HCT116 (cell line): Measurements from ENCODE around the gene DOCK2.

Experiments used
- ATF3 ChIP-seq: IDR thresholded peaks from 2 replicates; pipeline ENCODE4 v1.6.1; 2012
- EZH2phosphoT487 ChIP-seq: fragments of 200-600 bp; IDR thresholded peaks from 2 replicates; pipeline ENCODE4 v1.6.1; 2018; ENCODE audit warnings: antibody characterized with exemption, borderline replicate concordance
- FOSL1 ChIP-seq: IDR thresholded peaks from 2 replicates; pipeline ENCODE4 v1.6.1; 2012; ENCODE audit warnings: low read depth
- POLR2AphosphoS5 ChIP-seq: IDR thresholded peaks from 2 replicates; pipeline ENCODE4 v1.6.1; 2011; ENCODE audit warnings: mild to moderate bottlenecking, low read depth, low read length, moderate library complexity
- RAD21 ChIP-seq: IDR thresholded peaks from 2 replicates; pipeline ENCODE4 v1.6.1; 2012; ENCODE audit warnings: low read depth, mild to moderate bottlenecking
- TF ChIP-seq, protein P1 (sequence below), 3 experiments: fragments of 200-600 bp in 1 of 3; sonication (generic) in 1 of 3; IDR thresholded peaks in 2 of 3; conservative IDR thresholded peaks in 1 of 3; 2 replicates each; pipeline ENCODE4 v1.5.1; 2012 to 2017; ENCODE audit warnings: low read depth in 2 of 3, low read length in 2 of 3, antibody characterized with exemption in 1 of 3, borderline replicate concordance in 1 of 3, control low read depth in 1 of 3, mild to moderate bottlenecking in 1 of 3, mixed read lengths in 1 of 3, mixed run types in 1 of 3, moderate library complexity in 1 of 3; ENCODE audit not compliant: insufficient read depth in 1 of 3

DNA sequence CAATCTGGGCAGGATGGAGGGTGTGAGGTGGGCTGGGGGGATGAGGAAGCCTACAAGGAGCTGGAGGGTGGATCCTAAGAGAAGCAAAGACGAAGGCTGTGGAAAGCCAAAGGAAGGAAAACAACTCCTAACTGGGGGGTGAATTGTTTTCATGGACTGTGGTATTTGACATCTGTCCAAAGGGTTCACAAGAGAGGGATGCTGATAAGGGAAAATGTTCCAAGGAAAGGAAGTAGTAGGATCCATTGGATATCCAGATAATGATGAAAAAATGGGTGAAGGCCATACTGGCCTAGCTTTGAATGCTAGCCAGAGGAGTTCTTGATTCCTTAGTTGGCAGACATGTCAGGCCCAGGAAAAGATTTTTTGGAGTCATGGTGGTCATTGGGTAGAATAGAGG lies 416.8 kb downstream of the DOCK2 start:
- TF ChIP-seq, protein P1, sequence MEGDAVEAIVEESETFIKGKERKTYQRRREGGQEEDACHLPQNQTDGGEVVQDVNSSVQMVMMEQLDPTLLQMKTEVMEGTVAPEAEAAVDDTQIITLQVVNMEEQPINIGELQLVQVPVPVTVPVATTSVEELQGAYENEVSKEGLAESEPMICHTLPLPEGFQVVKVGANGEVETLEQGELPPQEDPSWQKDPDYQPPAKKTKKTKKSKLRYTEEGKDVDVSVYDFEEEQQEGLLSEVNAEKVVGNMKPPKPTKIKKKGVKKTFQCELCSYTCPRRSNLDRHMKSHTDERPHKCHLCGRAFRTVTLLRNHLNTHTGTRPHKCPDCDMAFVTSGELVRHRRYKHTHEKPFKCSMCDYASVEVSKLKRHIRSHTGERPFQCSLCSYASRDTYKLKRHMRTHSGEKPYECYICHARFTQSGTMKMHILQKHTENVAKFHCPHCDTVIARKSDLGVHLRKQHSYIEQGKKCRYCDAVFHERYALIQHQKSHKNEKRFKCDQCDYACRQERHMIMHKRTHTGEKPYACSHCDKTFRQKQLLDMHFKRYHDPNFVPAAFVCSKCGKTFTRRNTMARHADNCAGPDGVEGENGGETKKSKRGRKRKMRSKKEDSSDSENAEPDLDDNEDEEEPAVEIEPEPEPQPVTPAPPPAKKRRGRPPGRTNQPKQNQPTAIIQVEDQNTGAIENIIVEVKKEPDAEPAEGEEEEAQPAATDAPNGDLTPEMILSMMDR (IDR thresholded peaks at IDR 0.05 in 2 of 3, conservative IDR thresholded peaks at IDR 0.05 in 1 of 3; ENCODE audit: borderline replicate concordance in 1 of 3, insufficient read depth in 1 of 3, low read depth in 2 of 3, low read length in 2 of 3) = no peak
- TF ChIP-seq POLR2AphosphoS5 (no peak), ATF3 (no peak), EZH2phosphoT487 (no peak), FOSL1 (no peak), RAD21 (no peak)
